ENCODE results near the gene PLXDC2.
A peak's percentile ranks its signal among the peaks of the same experiment; 100 is the strongest.

PLXDC2 gene

GRCh38 chr10:19862811-19863515 is 46.7 kb downstream of the PLXDC2 start:
- DNase-seq, result no peak

GRCh38 chr10:19865676-19866075 is 49.4 kb downstream of the PLXDC2 start:
- DNase-seq, result no peak

GRCh38 chr10:19869370-19869769 is 53.1 kb downstream of the PLXDC2 start:
- DNase-seq, result no peak

GRCh38 chr10:19872504-19873271 is 56.5 kb downstream of the PLXDC2 start:
- no peak for DNase-seq

GRCh38 chr10:19874190-19874589 is 58.0 kb downstream of the PLXDC2 start:
- DNase-seq, result no peak

GRCh38 chr10:19874791-19875190 is 58.6 kb downstream of the PLXDC2 start:
- no peak for DNase-seq

- DNase-seq, result no peak
These were observed 60.3 kb downstream of the PLXDC2 start for GRCh38 chr10:19876570-19876969.

- DNase-seq, result no peak
These were observed 61.4 kb downstream of the PLXDC2 start for GRCh38 chr10:19877466-19878255.

- DNase-seq, result no peak
These were observed 66.4 kb downstream of the PLXDC2 start for GRCh38 chr10:19882621-19883020.

GRCh38 chr10:19888061-19888660 is 71.9 kb downstream of the PLXDC2 start:
- no peak for DNase-seq

- no peak for DNase-seq
These were observed 73.0 kb downstream of the PLXDC2 start for GRCh38 chr10:19889256-19889655.

- DNase-seq, result no peak
These were observed 75.2 kb downstream of the PLXDC2 start for GRCh38 chr10:19891429-19891828.

- no peak for DNase-seq
These were observed 76.0 kb downstream of the PLXDC2 start for GRCh38 chr10:19892270-19892669.

GRCh38 chr10:19892677-19893076 is 76.4 kb downstream of the PLXDC2 start:
- DNase-seq, result no peak

- no peak for DNase-seq
These were observed 79.3 kb downstream of the PLXDC2 start for GRCh38 chr10:19895500-19895899.

- peak; percentile 28 for DNase-seq
These were observed 86.2 kb downstream of the PLXDC2 start for GRCh38 chr10:19902456-19902855.

- peak; percentile 7 for DNase-seq
These were observed 88.0 kb downstream of the PLXDC2 start for GRCh38 chr10:19904202-19904661.

GRCh38 chr10:19906108-19906791 is 90.0 kb downstream of the PLXDC2 start:
- no peak for DNase-seq

GRCh38 chr10:19908991-19909696 is 92.9 kb downstream of the PLXDC2 start:
- no peak for DNase-seq

- DNase-seq, result no peak
These were observed 95.7 kb downstream of the PLXDC2 start for GRCh38 chr10:19911886-19912285.

GRCh38 chr10:19913987-19914386 is 97.8 kb downstream of the PLXDC2 start:
- DNase-seq, result no peak

GRCh38 chr10:19915125-19915524 is 98.9 kb downstream of the PLXDC2 start:
- no peak for DNase-seq
